ENCODE measurements around the gene TOM1L2. TPM values are rescaled to one million over a fixed set of nuclear protein-coding genes. Genes with fewer than 3 reads are reported as not detected.

Gene TOM1L2
- polyA plus RNA-seq, 1 experiment, result 25.5 TPM

DNA sequence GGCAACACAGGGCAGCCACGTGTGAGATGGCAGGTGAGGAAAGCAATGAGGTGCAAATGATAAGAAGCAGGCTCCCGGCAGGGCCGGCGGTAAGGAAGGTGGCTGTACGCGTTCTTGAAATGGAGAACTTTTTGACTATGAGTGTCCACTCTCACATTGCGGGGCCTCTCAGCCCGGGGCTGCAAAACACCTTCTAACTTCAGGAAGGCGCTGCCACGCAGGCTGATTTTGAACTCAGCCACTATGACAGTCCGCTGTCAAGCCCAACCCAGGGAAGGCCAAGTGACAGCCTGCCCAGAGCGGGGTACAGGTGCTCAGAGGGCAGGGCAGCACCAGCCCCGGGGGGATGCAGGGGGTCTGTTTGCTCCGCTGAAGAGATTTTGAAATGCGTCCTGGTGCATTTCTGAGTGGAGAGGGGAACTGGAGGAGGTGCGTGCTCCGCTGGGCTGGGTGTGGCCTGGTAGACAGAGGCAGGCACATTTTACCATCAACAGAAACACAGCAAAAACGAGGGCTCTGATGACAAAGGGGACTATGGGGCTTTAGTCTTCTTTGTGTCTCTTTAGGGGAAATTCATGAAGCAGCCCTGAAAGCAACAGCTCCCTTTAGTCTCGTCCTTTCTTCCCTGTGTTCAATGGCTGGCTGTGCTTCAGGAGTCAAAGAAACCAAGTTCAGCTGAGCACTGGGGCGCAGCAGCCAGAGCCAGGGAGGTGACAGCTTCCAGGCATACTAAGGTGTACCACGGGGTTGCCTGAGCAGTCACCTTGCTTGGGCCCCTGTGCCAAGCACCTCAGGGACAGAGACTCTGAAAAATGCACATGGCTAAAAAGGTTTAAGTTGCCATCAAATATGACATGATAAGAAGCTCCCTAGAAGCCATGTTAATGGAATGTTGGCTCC lies 120.8 kb downstream of the TOM1L2 start:
- no peak for DNase-seq (ENCODE audit: low read depth, low spot score)

DNA sequence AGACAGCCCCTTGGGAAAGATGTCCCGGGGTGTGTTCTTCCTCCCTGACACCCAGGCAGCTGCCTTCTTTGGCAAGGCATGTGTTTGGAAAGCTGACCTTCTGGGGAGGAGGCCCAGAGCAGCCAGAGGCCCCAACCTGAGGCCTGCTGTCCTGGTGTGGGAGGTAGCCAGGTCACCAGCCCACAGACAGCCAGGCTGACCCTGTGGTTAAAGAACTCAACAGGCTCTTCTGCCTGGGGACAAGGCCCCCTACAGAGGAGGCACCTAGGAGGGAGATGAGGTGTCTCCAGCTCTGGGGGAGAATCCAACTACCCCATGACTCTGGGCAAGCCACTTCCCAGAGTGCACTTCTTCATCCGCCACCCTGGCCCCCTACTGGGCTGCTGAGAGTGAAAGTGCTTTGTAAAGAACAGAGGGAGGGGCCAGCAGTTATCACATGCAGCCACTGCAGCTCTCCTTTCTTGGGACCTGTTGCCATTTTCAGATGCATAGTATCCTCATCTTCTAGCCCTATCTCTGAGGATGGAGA lies 122.3 kb downstream of the TOM1L2 start:
- ChIA-PET POLR2A (interaction anchor here (2.1 kb wide), 1 partner anchor 14 kb away, joined by 7 read pairs; no protein-coding TSS in a partner anchor), CTCF (interaction anchor here (1.1 to 2.3 kb wide), 3 partner anchors 11 to 183 kb away, joined by 3 to 10 read pairs (median 4); no protein-coding TSS in a partner anchor)
- no peaks in the 10 kb centered on the region for H3K27me3 ChIP-seq (ENCODE audit: control insufficient read depth, insufficient read depth, low read length)
- no peaks in the 10 kb centered on the region for H3K9me3 ChIP-seq (ENCODE audit: control insufficient read depth, insufficient read depth, low read length)
- peak overlapping the region; percentile 21 for H3K27ac ChIP-seq (ENCODE audit: low read depth, low read length)
- DNase-seq (ENCODE audit: low read depth, low spot score), result no peak
- TF ChIP-seq, protein P1, sequence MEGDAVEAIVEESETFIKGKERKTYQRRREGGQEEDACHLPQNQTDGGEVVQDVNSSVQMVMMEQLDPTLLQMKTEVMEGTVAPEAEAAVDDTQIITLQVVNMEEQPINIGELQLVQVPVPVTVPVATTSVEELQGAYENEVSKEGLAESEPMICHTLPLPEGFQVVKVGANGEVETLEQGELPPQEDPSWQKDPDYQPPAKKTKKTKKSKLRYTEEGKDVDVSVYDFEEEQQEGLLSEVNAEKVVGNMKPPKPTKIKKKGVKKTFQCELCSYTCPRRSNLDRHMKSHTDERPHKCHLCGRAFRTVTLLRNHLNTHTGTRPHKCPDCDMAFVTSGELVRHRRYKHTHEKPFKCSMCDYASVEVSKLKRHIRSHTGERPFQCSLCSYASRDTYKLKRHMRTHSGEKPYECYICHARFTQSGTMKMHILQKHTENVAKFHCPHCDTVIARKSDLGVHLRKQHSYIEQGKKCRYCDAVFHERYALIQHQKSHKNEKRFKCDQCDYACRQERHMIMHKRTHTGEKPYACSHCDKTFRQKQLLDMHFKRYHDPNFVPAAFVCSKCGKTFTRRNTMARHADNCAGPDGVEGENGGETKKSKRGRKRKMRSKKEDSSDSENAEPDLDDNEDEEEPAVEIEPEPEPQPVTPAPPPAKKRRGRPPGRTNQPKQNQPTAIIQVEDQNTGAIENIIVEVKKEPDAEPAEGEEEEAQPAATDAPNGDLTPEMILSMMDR (IDR thresholded peaks at IDR 0.05; ENCODE audit: low read depth, low read length), result peak; percentile 40
- H3K4me3 ChIP-seq (ENCODE audit: low read depth, low read length), result no peak overlapping the region

More for the DNA sequence above, 120.8 kb downstream of the TOM1L2 start:
- TF ChIP-seq, protein P1 (IDR thresholded peaks at IDR 0.05; ENCODE audit: low read depth, low read length), result no peak
- Histone ChIP-seq H3K4me3 (ENCODE audit: low read depth, low read length) (no peak overlapping the region), H3K27me3 (ENCODE audit: control insufficient read depth, insufficient read depth, low read length) (no peaks in the 10 kb centered on the region), H3K27ac (ENCODE audit: low read depth, low read length) (no peak overlapping the region), H3K9me3 (ENCODE audit: control insufficient read depth, insufficient read depth, low read length) (no peaks in the 10 kb centered on the region)
- ChIA-PET CTCF (interaction anchor here (0.7 to 2.3 kb wide), 2 partner anchors 9 to 40 kb away, joined by 4 to 10 read pairs; no protein-coding TSS in a partner anchor), POLR2A (no interaction called here)

DNA sequence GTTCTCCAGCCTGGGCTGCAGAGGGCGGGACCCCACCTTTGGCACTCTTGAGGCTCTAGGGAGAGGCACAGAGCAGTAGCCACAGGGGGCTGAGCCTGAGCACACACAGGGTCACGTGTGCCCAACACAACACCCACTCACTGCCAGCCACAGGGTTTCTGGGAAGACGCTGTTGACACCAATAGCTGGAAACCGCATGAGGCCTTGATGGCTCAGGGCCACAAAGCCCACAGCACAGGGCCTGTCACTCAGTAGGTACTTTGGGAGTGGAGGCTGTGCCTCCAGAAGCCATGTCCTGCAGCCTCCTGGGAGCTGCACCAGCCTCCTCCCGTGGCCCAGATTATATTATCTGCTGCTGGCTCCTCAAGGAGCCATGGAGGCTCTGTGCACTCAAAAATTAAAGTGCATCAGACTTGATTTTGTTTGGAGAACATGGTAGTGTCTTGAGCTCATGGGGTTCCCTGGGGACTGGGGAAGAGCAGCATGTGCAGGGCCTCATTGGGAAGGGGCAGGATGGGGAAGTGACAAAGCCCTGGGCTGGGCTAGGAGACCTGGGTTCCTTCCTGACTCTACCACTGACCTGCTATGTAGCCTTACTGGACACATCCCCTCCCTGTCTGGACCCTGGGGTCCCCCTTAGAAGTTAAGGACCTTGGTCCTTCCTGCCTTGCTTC lies 122.9 kb downstream of the TOM1L2 start:
- POLR2A ChIA-PET, result interaction anchor here (2.1 kb wide), 1 partner anchor 13 kb away, joined by 7 read pairs; no protein-coding TSS in a partner anchor
- no peak overlapping the region for H3K4me3 ChIP-seq (ENCODE audit: low read depth, low read length)
- H3K9me3 ChIP-seq (ENCODE audit: control insufficient read depth, insufficient read depth, low read length), result no peaks in the 10 kb centered on the region
- H3K27me3 ChIP-seq (ENCODE audit: control insufficient read depth, insufficient read depth, low read length), result no peaks in the 10 kb centered on the region
- CTCF ChIA-PET, result interaction anchor here (1.1 to 2.3 kb wide), 4 partner anchors 11 to 184 kb away, joined by 3 to 10 read pairs (median 4); no protein-coding TSS in a partner anchor
- TF ChIP-seq, protein P1 (IDR thresholded peaks at IDR 0.05; ENCODE audit: low read depth, low read length), result no peak
- peak overlapping the region; percentile 21 for H3K27ac ChIP-seq (ENCODE audit: low read depth, low read length)
- DNase-seq (ENCODE audit: low read depth, low spot score), result no peak

DNA sequence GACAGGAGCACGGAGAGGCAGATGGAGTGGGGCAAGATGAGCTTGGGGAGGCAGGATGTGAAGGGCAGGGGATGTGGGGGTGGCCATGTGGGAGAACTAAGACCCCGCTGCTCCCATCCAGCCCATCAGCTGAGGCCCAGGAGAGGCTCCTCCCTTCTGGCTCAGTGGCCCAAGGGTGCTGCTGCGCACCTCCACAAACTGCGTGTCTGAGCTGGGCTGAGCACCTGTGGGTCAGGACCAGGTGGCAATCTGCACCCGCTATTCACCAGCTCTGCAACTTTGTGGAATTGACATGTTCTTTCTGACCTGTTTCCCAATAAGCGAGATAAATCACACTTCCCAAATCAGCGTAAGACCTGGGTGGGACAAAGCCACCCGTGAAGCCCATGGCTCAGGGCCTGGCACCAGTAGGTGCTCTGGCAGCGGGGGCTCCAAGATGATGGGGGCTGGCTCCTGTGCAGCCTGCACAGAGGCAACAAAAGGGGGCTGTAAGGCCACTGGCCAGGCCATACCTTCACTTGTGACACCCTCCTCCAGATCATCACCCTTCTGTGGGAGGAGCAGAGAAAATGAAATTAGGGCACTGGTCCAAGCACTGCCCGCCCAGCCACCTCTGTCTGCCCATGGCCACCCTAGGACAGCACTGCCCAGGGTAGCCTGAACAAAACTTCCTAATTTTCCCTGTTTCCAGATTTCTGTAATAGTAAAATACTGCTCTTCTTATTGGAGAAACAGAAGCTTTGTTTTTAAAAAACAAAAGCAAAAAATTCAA lies 123.7 kb downstream of the TOM1L2 start:
- TF ChIP-seq, protein P1 (IDR thresholded peaks at IDR 0.05; ENCODE audit: low read depth, low read length), result no peak
- CTCF ChIA-PET, result interaction anchor here (0.8 to 2.3 kb wide), 4 partner anchors 12 to 71 kb away, joined by 3 to 10 read pairs (median 3); no protein-coding TSS in a partner anchor
- no peaks in the 10 kb centered on the region; the same call in 1 of the 2 replicates for H3K9me3 ChIP-seq (ENCODE audit: control insufficient read depth, insufficient read depth, low read length)
- POLR2A ChIA-PET, result interaction anchor here (2.1 kb wide), 1 partner anchor 12 kb away, joined by 7 read pairs; no protein-coding TSS in a partner anchor
- DNase-seq (ENCODE audit: low read depth, low spot score), result no peak
- no peaks in the 10 kb centered on the region for H3K27me3 ChIP-seq (ENCODE audit: control insufficient read depth, insufficient read depth, low read length)
- H3K27ac ChIP-seq (ENCODE audit: low read depth, low read length), result no peak overlapping the region
- no peak overlapping the region for H3K4me3 ChIP-seq (ENCODE audit: low read depth, low read length)

All from AG04450 (cell line).